Measurements from ENCODE around the gene SAMD9L.
"Not testable (repeated sequence)": the region's sequence is repeated elsewhere in the genome, so short reads cannot be mapped to it uniquely, and the experiment has no call there.

The SAMD9L gene

DNA sequence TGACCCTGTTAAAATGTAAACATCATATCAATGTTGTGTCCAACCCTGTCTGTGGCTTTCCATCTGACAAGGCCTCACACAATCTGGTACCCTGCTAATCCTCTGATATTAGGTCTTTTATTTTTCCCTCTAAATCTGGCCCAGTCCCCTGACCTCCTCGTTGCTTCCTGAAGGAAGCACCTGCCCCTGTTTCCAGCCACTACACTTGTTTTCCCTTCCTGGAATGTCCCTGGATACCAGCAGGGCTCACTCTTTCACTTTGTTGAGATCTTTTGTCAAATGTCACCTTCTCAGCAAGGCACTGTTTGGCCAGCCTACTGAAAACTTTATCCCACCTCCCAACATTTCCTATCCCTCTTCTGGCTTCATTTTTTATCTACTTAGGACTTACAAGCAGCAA lies 2.1 kb downstream of the SAMD9L start:
- DNase-seq (ENCODE audit: low spot score): no peak

DNA sequence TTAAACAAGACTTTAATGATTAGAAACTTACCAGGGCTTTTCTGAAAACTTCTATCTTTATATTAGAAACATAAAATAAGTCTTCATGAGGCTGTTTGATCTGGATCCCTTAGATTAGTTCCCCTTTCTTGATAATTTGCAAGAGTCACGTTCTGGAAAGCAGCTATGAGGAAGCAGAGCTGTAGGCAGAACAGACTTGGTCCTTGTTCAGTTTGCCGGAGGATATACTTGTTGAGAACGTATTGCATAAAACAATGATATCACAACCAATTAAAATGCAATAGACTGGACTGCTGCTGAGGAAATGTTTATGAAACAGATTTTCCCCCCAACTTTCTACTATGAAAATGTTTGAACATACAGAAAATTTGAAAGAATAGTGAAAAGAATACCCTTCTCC lies 2.8 kb downstream of the SAMD9L start:
- no peak for DNase-seq (ENCODE audit: low spot score)

DNA sequence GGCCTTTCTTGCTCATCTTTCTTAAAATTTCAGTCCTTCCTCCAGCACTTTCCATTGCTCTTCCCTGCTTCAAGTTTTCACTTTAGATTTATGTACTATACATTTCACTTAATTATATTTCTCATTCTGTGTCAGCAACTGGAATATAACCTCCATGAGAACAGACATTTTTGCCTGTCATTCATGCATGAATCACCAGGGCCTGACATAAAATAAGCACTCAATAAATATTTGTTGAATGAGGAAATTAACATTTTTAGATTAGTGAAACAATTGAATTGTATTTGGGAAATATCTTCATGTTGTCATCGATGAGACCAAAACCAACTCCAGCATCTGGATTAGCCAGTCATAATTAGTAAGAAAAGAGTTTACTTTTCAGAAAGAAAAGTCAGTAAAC lies 6.1 kb downstream of the SAMD9L start:
- peak; percentile 44 for DNase-seq (ENCODE audit: low spot score)

DNA sequence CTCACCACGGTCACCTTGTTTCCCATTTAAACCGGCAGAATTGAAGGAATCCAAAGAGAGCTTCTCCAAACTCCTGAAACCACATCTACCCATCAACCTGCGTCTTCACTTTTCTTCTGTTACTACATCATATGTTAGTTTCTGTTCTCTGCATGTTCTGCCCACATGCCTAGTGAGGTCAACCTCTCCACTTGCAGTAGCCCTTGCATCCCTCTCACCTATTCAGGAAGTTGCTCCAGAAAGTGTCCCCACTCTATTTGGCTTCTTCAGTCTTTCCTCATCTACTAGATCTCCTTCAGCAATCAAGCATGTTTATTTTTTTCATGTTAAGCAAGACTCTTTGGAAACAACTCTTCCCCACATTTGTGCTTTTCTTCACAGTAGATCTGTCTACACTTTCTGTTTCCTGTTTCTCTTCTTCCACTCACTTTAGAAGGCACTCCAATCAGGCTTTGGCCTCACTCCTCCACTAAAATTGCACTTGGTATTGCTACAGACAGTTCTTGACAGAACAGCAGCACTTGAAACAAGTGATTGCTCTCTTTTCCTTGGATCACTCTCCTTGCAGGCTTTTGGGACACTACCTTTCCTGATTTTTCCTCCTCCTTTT lies 7.5 kb downstream of the SAMD9L start:
- DNase-seq (ENCODE audit: low spot score): no peak

DNA sequence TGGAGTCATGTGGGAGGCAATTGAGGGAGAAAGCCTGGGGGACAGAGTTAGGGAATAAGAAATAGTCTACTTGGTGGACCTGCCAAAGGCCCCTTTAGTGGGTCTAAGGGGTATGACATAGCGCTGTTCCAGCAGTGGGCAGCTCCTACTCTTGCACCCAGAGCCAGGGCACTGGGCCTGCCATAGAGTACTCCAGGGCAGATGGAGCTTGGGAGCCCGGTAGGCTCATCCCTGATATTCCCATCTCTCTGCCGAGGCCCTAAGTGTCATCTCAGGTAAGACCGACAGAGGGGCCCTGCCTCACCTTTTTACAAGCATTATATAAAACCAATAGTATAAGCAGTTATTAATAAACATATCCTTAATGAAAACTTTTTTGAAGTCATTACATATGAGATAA lies 9.6 kb downstream of the SAMD9L start:
- no peak for DNase-seq (ENCODE audit: low spot score)

DNA sequence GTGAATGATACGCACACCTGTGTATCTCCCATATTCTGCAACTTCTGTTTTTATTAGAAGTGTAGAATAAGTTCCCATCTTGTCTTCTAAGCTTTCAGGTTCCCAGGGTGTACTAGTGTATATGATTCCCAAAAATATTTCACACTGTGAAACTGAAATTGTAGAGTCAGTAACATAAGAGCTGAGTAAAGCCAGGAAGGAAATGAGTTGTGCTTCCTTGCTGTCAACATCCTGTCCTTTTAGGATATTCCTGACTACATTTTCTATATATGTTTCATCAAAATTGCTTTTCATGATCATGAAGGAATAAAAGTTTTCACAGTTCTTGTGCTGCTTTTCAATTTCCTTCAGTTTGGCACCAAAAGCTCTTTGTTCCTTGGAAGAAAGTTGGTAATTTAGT lies 15.2 kb downstream of the SAMD9L start:
- DNase-seq (ENCODE audit: low spot score): no peak

DNA sequence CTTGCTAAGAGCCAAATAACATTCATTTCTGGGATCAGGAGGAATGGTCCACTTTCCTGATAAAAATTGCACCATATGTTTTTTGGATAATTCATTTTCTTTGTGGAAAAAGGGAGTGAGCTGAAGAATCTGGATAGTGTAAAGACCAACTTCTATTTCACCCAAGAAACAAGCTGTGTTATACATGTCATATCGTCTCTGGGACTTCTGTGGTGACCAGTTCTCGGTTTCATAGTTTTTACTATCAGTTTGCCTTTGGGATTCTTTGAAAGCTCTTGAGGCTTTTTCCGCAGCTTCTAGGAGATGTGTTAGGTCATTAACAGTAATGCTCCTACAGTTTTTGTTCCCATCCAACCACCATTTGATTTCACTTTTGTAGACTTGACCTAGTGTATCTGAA lies 16.0 kb downstream of the SAMD9L start:
- no peak for DNase-seq (ENCODE audit: low spot score)

DNA sequence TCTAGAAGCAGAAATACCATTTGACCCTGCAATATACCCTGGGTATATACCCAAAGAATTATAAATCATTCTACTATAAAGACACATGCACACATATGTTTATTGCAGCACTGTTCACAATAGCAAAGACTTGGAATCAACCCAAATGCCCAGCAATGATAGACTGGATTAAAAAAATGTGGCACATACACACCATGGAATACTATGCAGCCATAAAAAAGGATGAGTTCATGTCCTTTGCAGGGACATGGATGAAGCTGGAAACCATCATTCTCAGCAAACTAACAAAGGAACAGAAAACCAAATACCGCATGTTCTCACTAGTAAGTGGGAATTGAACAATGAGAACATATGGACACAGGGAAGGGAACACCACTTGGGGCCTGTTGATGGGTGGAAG lies 21.2 kb downstream of the SAMD9L start:
- not testable (repeated sequence) for DNase-seq (ENCODE audit: low spot score)

DNA sequence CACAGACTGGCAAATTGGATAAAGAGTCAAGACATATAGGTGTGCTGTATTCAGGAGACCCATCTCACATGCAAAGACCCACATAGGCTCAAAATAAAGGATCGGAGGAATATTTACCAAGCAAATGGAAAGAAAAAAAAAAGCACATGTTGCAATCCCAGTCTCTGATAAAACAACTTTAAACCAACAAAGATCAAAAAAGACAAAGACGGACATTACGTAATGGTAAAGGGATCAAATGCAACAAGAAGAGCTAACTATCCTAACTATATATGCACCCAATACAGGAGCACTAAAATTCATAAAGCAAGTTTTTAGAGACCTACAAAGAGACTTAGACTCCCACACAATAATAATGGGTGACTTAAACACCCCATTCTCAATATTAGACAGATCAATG lies 24.7 kb downstream of the SAMD9L start:
- DNase-seq (ENCODE audit: low spot score): not testable (repeated sequence)

DNA sequence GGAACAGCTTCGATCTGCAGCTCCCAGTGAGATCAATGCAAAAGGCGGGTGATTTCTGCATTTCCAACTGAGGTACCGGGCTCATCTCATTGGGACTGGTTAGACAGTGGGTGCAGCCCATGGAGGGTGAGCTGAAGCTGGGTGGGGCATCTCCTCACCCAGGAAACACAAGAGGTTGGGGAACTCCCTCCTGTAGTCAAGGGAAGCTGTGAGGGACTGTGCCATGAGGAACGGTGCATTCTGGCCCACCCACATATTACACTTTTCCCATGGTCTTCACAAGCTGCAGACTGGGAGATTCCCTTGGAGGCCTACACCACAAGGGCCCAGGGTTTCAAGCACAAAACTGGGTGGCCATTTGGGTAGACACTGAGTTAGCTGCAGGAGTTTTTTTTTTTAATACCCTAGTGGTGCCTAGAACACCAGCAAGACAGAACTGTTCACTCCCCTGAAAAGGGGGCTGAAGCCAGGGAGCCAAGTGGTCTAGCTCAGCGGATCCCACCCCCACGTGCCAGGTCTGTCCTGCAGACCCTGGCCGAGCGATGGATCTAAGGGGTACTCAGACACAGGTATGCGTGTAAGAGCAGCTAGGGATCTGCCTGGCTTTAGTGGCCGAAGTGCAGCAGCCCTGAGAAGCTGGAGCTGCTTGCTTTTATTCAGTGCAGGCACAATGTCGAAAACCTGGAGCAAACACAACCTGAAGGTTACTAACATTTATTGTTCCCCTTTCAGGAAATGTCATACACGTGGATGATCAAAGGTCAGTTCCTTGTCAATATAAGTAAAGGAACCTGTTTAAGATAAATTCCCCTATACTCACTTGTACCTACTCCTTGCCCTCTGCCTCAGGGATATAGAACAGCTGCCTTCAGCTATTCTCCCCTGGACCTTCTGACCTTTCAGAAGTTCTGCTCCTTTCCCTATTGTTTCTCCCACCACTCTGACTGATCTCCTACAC lies 27.3 kb downstream of the SAMD9L start:
- DNase-seq (ENCODE audit: low spot score): no peak

DNA sequence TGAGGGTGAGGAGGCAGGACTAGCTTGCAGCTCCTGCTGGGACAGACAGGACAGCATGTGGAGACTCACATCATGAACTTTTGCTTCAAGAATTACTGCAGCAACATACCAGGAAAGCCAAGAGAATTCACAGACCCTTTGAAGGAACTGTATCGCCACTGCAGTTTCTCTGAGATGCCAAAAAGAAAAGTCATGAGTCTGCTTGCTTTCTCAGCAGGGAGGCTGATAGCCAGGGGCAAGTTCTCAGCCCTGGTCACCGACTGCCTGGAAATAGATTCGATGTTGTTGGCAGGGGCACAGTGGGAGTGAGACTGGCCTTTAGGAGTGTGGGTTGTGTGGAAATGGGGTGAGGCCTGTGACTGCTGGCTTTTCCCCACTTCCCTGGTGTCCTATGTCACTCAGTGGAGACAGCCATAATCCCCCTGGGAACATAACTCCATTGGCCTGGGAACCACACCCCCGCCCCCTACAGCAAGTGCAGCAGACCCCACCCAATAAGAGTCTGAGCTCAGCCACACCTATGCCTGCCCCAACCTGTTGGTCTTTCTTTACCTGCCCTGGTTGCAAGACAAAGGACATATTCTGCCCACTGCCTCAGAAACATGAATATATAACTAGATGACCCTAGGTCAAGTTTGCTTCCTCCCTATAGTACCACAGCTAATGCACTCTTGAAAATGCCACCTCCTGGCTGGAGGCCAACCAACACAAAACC lies 28.8 kb downstream of the SAMD9L start:
- DNase-seq (ENCODE audit: low spot score): no peak

DNA sequence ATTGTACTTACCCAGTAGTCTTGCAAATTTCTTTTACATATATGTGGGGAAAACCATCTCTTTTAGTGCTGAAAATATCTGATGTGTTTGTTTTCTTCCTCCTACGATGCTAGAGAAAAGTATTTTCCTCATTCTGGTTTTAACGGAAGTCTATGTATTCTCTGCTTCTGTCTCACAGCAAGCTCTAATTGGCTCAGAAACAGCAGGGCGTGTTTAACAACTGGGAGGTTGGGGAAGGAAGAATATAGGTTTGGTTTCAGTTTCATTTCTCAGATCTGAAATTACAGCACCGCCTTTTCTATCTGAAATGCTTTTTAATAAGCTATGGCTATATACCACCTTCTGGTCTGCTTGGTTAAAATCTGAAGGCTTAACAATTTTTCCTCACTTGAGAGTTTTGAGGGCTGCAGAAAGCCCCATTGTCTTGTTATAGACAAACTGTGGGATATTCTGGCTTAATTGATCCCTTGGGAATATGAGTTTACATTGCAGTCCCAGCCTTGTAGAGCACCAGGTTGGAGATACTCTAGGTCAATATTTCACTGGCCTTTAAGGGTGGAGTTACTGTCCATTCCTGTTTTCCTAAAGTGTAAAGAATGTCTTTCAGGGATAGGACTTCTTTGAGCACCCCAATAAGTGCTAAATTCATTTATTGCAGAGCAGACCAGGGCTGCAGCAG lies 30.2 kb downstream of the SAMD9L start, which contains the start of gene SAMD9:
Gene SAMD9, minus strand, starts transcription at position 128 of the 679 bp plus-strand sequence. CDS start 11,882 bp downstream, outside the sequence.
- DNase-seq (ENCODE audit: low spot score): peak; percentile 94

DNA sequence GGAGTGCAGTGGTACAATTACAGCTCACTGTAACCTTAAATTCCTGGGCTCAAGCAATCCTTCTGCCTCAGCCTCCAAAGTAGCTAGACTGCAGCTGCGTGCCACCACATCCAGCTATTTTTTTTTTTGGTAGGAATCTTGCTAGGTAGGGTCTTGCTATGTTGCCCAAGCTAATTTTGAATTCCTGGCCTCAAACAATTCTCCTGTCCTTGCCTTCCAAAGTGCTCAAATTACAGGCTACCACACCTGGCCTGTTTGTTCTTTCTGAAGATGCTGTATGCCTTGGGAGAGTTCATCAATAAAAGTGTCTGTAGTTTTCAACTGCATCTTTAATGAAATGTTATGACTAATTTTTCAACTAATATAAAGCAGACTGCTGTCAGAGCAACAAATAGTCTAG lies 30.9 kb downstream of the SAMD9L start:
- peak; percentile 20 for DNase-seq (ENCODE audit: low spot score)

DNA sequence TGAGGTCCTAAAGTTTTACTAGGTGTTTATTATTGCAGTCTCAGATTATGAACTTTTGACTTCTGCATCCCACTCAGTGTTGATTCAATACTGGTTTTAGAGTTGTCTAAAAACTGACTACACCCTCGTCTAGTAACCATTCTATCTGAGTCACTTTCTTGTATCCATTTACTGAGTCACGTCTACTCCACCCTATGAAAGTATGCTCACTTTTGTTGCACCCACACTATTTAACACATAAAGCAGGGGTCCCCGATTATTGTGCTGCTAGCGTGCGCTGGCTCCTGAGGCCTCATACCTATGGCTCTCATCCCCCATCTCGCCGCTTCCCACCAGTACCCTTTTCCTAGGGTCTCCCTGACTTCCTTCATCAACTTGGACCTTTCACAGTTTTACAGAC lies 32.4 kb downstream of the SAMD9L start:
- peak; percentile 87 for DNase-seq (ENCODE audit: low spot score)

DNA sequence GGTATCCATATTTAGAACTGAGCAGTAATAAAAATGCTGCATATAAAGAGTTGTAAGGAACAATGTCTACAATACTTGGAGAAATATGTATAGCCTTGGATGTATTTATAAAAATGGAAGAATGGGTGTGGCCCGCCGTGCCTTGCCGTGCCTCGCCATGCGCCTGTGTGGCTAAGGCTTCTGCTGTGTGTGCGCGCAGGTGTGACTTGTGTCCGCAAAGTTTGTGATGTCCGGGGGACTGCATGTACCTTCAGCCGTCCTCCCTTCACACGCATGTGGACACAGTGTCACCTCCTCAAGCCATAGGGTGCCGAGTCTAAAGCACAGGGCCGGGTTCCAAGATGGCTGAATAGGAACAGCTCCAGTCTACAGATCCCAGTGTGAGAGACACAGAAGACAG lies 40.2 kb downstream of the SAMD9L start:
- DNase-seq (ENCODE audit: low spot score): no peak

DNA sequence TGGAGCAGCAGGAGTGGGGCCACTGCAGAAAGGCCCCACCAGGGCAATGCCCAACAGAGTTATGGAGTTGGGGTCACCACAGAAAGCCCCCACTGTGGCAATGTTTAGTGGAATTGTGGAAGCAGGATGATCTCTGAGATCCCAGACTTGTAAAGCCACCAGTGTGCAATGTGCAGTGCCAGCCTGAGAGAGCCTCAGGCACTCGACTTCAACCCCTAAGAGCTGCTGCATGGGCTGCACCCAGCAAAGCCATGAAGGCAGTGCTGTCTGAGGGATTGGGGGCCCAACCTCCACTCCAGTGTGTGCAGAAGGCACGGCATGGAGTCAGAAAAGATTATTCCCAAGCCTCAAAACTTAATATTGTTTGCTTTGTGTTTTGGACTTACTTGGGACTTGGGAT lies 50.8 kb downstream of the SAMD9L start:
- DNase-seq (ENCODE audit: low spot score): no peak

DNA sequence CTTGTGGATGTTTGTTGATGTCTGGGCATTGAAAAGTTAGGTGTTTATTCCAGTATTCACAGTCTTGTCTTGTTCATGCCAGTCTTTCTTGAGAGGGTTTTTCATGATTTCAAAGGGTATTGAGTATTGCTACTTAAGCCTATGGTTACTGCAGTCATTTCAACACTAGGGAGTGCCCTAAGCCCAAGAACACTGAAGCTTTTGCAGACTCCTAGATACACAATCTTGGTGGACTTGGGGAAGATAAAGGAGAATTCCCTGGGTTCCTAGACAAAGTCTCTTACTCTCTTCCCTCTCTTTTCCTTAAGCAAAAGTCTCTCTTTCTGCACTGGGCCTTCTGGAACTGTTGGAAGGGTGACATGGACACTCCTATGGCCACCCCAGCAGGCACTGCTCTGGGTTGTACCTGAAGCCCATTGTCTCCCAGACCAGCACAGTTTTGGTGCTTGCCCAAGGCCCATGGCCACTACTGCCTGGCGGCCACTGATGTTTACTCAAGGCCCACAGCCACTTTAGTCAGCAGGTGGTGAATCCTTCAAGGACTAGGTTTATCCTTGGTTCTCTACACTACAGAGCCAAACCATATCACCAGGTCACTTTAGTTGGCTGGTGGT lies 55.3 kb downstream of the SAMD9L start:
- peak; percentile 24 for DNase-seq (ENCODE audit: low spot score)

Measured in RKO (cell line).